Fibroblast of mammary gland (primary cell): ENCODE measurements around the gene CBLB.

Experiments used
- DNase-seq: peaks from one replicate; pipeline ENCODE4 v3.0.0-alpha.2; 2010; ENCODE audit warnings: low read depth
- H3K4me3 ChIP-seq: 2 replicates; pipeline ENCODE4 v1.5.1; 2011; ENCODE audit warnings: low read depth, mild to moderate bottlenecking, low read length, moderate library complexity; ENCODE audit not compliant: control insufficient read depth
- CTCF ChIP-seq: conservative IDR thresholded peaks from 2 replicates; pipeline ENCODE4 v1.5.1; 2011; ENCODE audit warnings: low read depth, low read length, inconsistent platforms; ENCODE audit not compliant: control insufficient read depth, insufficient read depth

Gene CBLB

GRCh38 chr3:105805404-105805803, 63.4 kb downstream of the CBLB start:
- no peak for DNase-seq
- TF ChIP-seq CTCF, result no peak
- no peak overlapping the region for H3K4me3 ChIP-seq

GRCh38 chr3:105802118-105802706, 66.6 kb downstream of the CBLB start:
- H3K4me3 ChIP-seq, result no peak overlapping the region
- peak; percentile 42 for DNase-seq
- no peak for TF ChIP-seq CTCF

GRCh38 chr3:105801397-105801796, 67.4 kb downstream of the CBLB start:
- no peak for TF ChIP-seq CTCF
- no peak for DNase-seq
- H3K4me3 ChIP-seq, result no peak overlapping the region

GRCh38 chr3:105800320-105800719, 68.5 kb downstream of the CBLB start:
- peak; percentile 63 for DNase-seq
- TF ChIP-seq CTCF, result no peak
- no peak overlapping the region for H3K4me3 ChIP-seq

- H3K4me3 ChIP-seq, result no peak overlapping the region
- TF ChIP-seq CTCF, result no peak
- no peak for DNase-seq
Measured at GRCh38 chr3:105799286-105799685, 69.5 kb downstream of the CBLB start.

GRCh38 chr3:105798381-105798934, 70.4 kb downstream of the CBLB start:
- TF ChIP-seq CTCF, result no peak
- H3K4me3 ChIP-seq, result no peak overlapping the region
- peak; percentile 42 for DNase-seq
